ENCODE data around the gene THY1.
A peak's percentile ranks its signal among the peaks of the same experiment; 100 is the strongest.

Gene THY1

GRCh38 chr11:119422809-119423508 lies at the start of gene THY1:
Gene THY1 (minus strand): TSS chr11:119423172. CDS start chr11:119420905, 2,267 bp downstream.
- DNase-seq (ENCODE audit: low read depth, low spot score), result no peak
- ChIA-PET POLR2A (interaction anchor here (0.8 to 3.1 kb wide), 10 partner anchors 9 to 85 kb away, joined by 3 to 38 read pairs (median 5); partner anchors contain the start of gene USP2), CTCF (interaction anchor here (1.2 to 11.6 kb wide), 8 partner anchors 10 to 101 kb away, joined by 3 to 103 read pairs (median 5); partner anchors contain the start of gene USP2)
- H3K4me3 ChIP-seq (ENCODE audit: low read depth, low read length), result peak within 1 kb of the TSS; percentile 91
- TF ChIP-seq CTCF (IDR thresholded peaks at IDR 0.05; ENCODE audit: insufficient read depth, low read length, missing control alignments), result no peak

GRCh38 chr11:119472186-119472855 lies 49.3 kb upstream of the THY1 start:
- no peak for TF ChIP-seq CTCF (IDR thresholded peaks at IDR 0.05; ENCODE audit: insufficient read depth, low read length, missing control alignments)
- ChIA-PET CTCF (interaction anchor here (1.0 to 18.4 kb wide), 9 partner anchors 8 to 134 kb away, joined by 3 to 425 read pairs (median 25); partner anchors contain the start of gene USP2), POLR2A (no interaction called here)
- H3K4me3 ChIP-seq (ENCODE audit: low read depth, low read length), result no peak overlapping the region
- DNase-seq (ENCODE audit: low read depth, low spot score), result no peak

GRCh38 chr11:119471329-119471728 lies 48.4 kb upstream of the THY1 start:
- no peak overlapping the region for H3K4me3 ChIP-seq (ENCODE audit: low read depth, low read length)
- no peak for TF ChIP-seq CTCF (IDR thresholded peaks at IDR 0.05; ENCODE audit: insufficient read depth, low read length, missing control alignments)
- no peak for DNase-seq (ENCODE audit: low read depth, low spot score)
- POLR2A ChIA-PET, result interaction anchor here (1.5 to 2.1 kb wide), 3 partner anchors 11 to 54 kb away, joined by 4 to 19 read pairs (median 12); partner anchors contain the start of gene THY1
- CTCF ChIA-PET, result interaction anchor here (0.9 to 18.4 kb wide), 18 partner anchors 9 to 637 kb away, joined by 3 to 425 read pairs (median 6); partner anchors contain the start of genes C1QTNF5, CBL and USP2

GRCh38 chr11:119470317-119471291 lies 47.6 kb upstream of the THY1 start:
- peak overlapping the region; percentile 6; the same call in 1 of the 2 replicates for H3K4me3 ChIP-seq (ENCODE audit: low read depth, low read length)
- DNase-seq (ENCODE audit: low read depth, low spot score), result peak; percentile 82
- CTCF ChIA-PET, result interaction anchor here (0.9 to 18.4 kb wide), 20 partner anchors 10 to 638 kb away, joined by 3 to 425 read pairs (median 6); partner anchors contain the start of genes C1QTNF5, CBL and USP2
- TF ChIP-seq CTCF (IDR thresholded peaks at IDR 0.05; ENCODE audit: insufficient read depth, low read length, missing control alignments), result no peak
- POLR2A ChIA-PET, result interaction anchor here (0.7 to 2.1 kb wide), 6 partner anchors 10 to 132 kb away, joined by 4 to 19 read pairs (median 5); partner anchors contain the start of gene THY1

GRCh38 chr11:119469506-119469905 lies 46.5 kb upstream of the THY1 start:
- no peak for TF ChIP-seq CTCF (IDR thresholded peaks at IDR 0.05; ENCODE audit: insufficient read depth, low read length, missing control alignments)
- ChIA-PET POLR2A (interaction anchor here (1.5 to 2.1 kb wide), 3 partner anchors 9 to 52 kb away, joined by 4 to 19 read pairs (median 12); partner anchors contain the start of gene THY1), CTCF (interaction anchor here (1.3 to 18.4 kb wide), 11 partner anchors 9 to 639 kb away, joined by 4 to 425 read pairs (median 11); partner anchors contain the start of gene USP2)

More at GRCh38 chr11:119469506-119469905, 46.5 kb upstream of the THY1 start:
- DNase-seq (ENCODE audit: low read depth, low spot score), result no peak
- H3K4me3 ChIP-seq (ENCODE audit: low read depth, low read length), result no peak overlapping the region
